ENCODE results near the gene PARD3B. TPM values are rescaled to one million over a fixed set of nuclear protein-coding genes. Genes with fewer than 3 reads are reported as not detected.

The PARD3B gene
- total RNA-seq, 1 experiment from 2014 or later, result 6.4 TPM

DNA sequence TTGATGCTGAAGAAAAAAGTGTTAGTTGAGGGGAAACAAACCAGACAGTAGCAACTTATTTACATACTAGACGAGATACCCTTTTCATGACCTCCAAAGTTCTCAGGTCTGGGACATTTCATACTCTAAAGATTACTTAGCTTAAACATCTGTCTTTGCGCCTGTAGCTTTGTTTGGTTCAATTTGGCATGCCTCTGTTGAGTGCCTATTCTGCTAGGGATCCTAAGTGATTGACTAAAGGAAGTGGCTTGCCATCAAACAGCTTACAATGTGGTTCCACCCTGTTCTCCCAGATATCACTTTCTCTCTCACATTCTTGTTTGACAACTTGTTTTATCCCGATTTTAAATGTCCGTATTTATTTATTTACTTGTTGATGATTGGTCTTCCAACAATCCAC lies 488.8 kb downstream of the PARD3B start:
- Histone ChIP-seq H2AFZ (ENCODE audit: low read length) (no peak overlapping the region), H2BK20ac (ENCODE audit: low read depth, low read length, poor library complexity, severe bottlenecking) (no peak overlapping the region), H3K4ac (ENCODE audit: low read depth, low read length) (no peak overlapping the region), H3K4me1 (ENCODE audit: insufficient read depth, low read length) (no peaks in the 10 kb centered on the region), H2BK5ac (ENCODE audit: insufficient read length, low read length) (no peak overlapping the region), H3K18ac (ENCODE audit: insufficient read length, low read depth, low read length) (no peak overlapping the region), H3T11ph (ENCODE audit: low read length) (no peak overlapping the region), H3K9ac (ENCODE audit: extremely low read depth, insufficient read length, low read length) (no peak overlapping the region), H2BK12ac (ENCODE audit: insufficient read length, low read depth, low read length) (no peak overlapping the region), H3K56ac (ENCODE audit: insufficient read length, low read depth, low read length) (no peak overlapping the region), H3K27ac (ENCODE audit: insufficient read length, low read depth, low read length) (no peak overlapping the region), H2AK5ac (ENCODE audit: insufficient read length, low read length) (no peak overlapping the region), H3K23me2 (ENCODE audit: insufficient read length, low read depth, low read length, poor library complexity, severe bottlenecking) (no peaks in the 10 kb centered on the region), H4K91ac (ENCODE audit: insufficient read length, low read depth, low read length) (no peak overlapping the region), H2BK120ac (ENCODE audit: low read depth, low read length, poor library complexity, severe bottlenecking) (no peak overlapping the region), H3K23ac (ENCODE audit: insufficient read length, low read depth, low read length) (no peak overlapping the region), H4K8ac (replicated peaks; ENCODE audit: insufficient read length, low read depth, low read length) (no peak overlapping the region), H3K14ac (ENCODE audit: insufficient read depth, low read length) (no peak overlapping the region), H3K4me2 (ENCODE audit: insufficient read depth, insufficient read length, low read length) (no peak overlapping the region), H4K5ac (ENCODE audit: insufficient read length, low read depth, low read length) (no peak overlapping the region), H2BK15ac (ENCODE audit: low read depth, low read length) (no peak overlapping the region), H3K79me1 (ENCODE audit: insufficient read depth, low read depth, low read length, poor library complexity, severe bottlenecking) (no peaks in the 10 kb centered on the region), H3K79me2 (ENCODE audit: insufficient read depth, low read length) (no peaks in the 10 kb centered on the region), H3K27me3 (ENCODE audit: insufficient read depth, low read length) (no peaks in the 10 kb centered on the region), H4K20me1 (ENCODE audit: control insufficient read depth, insufficient read depth, insufficient read length) (no peaks in the 10 kb centered on the region), H3K9me3 (ENCODE audit: control insufficient read depth, low read depth, low read length) (no peaks in the 10 kb centered on the region)
- Mint-ChIP-seq H3K27ac (no peak overlapping the region), H3K36me3 (ENCODE audit: insufficient read depth in 1 of 3, low read depth in 3 of 3) (no peaks in the 10 kb centered on the region), H3K9me3 (no peaks in the 10 kb centered on the region), H3K4me3 (no peak overlapping the region), H3K4me1 (no peaks in the 10 kb centered on the region), H3K27me3 (ENCODE audit: low read depth) (no peaks in the 10 kb centered on the region)
- WGBS (ENCODE audit: extremely low coverage, insufficient read length, low lambda C conversion rate), result no CpG with 5 or more reads among the region's 4 CpGs
- no peak for DNase-seq
- TF ChIP-seq, protein P1, sequence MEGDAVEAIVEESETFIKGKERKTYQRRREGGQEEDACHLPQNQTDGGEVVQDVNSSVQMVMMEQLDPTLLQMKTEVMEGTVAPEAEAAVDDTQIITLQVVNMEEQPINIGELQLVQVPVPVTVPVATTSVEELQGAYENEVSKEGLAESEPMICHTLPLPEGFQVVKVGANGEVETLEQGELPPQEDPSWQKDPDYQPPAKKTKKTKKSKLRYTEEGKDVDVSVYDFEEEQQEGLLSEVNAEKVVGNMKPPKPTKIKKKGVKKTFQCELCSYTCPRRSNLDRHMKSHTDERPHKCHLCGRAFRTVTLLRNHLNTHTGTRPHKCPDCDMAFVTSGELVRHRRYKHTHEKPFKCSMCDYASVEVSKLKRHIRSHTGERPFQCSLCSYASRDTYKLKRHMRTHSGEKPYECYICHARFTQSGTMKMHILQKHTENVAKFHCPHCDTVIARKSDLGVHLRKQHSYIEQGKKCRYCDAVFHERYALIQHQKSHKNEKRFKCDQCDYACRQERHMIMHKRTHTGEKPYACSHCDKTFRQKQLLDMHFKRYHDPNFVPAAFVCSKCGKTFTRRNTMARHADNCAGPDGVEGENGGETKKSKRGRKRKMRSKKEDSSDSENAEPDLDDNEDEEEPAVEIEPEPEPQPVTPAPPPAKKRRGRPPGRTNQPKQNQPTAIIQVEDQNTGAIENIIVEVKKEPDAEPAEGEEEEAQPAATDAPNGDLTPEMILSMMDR (conservative IDR thresholded peaks at IDR 0.05), result no peak

All from H9 (cell line).